Neuron (in vitro differentiated cells): Measurements from ENCODE around the gene SCAF1.

Experiments
- H2AFZ ChIP-seq: one replicate; pipeline ENCODE4 v1.6.1; 2013; ENCODE audit warnings: low read depth, mild to moderate bottlenecking, inconsistent platforms, low read length, moderate library complexity
- H3K27me3 ChIP-seq: one replicate; pipeline ENCODE4 v1.6.1; 2013; ENCODE audit warnings: low read length; ENCODE audit not compliant: insufficient read depth
- H3K36me3 ChIP-seq: one replicate; pipeline ENCODE4 v1.6.1; 2013; ENCODE audit warnings: low read length; ENCODE audit not compliant: insufficient read depth
- H3K4me1 ChIP-seq: one replicate; pipeline ENCODE4 v1.6.1; 2013; ENCODE audit warnings: low read length; ENCODE audit not compliant: insufficient read depth
- H3K4me3 ChIP-seq: 2 replicates; pipeline ENCODE4 v1.5.1; 2013; ENCODE audit warnings: mild to moderate bottlenecking, low read length, moderate library complexity
- H3K9me3 ChIP-seq: one replicate; pipeline ENCODE4 v1.6.1; 2013; ENCODE audit warnings: low read length

Gene SCAF1

DNA sequence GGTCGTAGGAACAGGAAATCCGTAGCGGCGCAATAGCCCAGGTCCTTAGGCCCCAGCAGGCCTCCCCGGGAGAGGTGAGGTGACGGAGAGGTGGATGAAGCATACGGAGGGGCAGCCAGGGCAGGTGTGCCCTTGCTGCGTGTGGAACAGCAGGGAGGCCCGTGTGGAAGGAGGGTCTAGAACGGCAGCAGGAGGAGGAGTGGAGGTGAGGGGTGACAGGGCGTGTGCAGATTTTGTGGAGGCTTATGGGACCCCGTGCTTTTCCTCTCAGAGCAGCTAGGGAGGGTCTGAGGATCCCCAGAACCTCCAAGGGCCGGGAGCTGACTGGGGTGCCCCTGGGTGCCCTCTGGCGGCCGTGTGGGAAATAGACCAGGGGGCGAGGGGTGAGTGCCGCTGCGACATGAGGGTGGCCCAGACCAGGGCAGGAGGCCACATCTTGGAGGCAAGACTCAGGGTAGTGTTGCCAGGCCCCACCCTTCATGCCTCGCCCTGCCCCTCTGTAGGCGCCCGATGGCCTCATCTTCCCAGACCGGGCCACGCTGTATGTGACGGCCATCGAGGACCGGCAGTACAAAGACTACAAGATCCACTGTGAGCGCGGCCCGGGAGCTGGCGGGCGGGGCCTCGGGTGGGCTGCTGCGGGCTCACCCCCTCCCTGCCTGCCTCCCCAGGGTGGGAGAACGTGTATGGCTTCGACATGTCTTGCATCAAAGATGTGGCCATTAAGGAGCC, 42.4 kb downstream of the SCAF1 start:
- H3K36me3 ChIP-seq = peaks cover 62% of the 10 kb centered on the region
- H3K4me1 ChIP-seq = peaks cover 20% of the 10 kb centered on the region
- H3K27me3 ChIP-seq = no peaks in the 10 kb centered on the region

DNA sequence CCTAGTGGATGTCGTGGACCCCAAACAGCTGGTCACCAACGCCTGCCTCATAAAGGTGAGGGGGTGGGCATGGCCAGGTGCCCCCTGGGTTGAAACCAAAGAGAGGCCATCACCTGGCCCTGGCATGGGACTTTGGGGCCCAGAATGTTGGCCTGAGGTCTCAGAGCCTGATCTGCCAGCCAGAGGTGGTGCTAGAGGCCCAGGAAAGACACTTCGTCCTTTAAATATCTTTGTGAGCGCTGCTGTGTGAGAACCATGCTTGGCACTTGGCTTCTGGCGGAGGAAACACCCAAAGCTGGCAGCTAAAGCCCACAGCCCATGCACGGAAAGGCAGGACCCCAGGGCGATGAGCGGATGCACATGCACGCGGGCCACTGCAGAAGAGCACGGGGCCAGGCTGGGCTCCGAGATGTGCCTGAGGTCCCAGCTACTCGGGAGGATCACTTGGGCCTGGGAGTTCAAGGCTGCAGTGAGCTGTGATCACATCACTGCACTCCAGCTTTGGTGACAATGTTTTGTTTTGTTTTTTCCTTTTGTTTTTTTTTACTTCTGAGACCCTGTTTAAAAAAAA, 43.1 kb downstream of the SCAF1 start:
- Histone ChIP-seq H3K36me3 (peaks cover 62% of the 10 kb centered on the region), H3K4me3 (no peak overlapping the region), H3K9me3 (no peaks in the 10 kb centered on the region), H2AFZ (no peak overlapping the region), H3K27me3 (no peaks in the 10 kb centered on the region), H3K4me1 (peaks cover 14% of the 10 kb centered on the region)

More for the DNA sequence above, 42.4 kb downstream of the SCAF1 start:
- Histone ChIP-seq H3K9me3 (no peaks in the 10 kb centered on the region), H3K4me3 (no peak overlapping the region), H2AFZ (no peak overlapping the region)

DNA sequence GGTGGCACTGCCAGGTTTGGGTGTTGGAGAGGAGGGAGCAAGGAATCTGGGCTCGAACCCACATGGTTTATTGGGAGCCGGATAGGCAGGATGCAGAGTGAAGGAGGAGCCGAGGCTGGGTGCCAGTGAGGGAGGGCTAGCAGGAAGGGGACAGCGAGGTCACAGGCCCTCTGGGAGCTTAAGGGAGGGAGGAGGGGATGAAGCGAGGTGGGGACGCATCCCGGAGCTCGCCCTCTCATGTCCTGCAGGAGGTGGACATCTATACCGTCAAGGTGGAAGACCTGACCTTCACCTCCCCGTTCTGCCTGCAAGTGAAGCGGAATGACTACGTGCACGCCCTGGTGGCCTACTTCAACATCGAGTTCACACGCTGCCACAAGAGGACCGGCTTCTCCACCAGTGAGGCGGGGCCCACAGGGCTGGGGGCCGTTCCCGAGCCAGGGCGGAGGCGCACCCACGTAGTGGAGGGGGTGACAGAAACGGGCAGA, 43.9 kb downstream of the SCAF1 start:
- H3K4me1 ChIP-seq = peaks cover 15% of the 10 kb centered on the region

DNA sequence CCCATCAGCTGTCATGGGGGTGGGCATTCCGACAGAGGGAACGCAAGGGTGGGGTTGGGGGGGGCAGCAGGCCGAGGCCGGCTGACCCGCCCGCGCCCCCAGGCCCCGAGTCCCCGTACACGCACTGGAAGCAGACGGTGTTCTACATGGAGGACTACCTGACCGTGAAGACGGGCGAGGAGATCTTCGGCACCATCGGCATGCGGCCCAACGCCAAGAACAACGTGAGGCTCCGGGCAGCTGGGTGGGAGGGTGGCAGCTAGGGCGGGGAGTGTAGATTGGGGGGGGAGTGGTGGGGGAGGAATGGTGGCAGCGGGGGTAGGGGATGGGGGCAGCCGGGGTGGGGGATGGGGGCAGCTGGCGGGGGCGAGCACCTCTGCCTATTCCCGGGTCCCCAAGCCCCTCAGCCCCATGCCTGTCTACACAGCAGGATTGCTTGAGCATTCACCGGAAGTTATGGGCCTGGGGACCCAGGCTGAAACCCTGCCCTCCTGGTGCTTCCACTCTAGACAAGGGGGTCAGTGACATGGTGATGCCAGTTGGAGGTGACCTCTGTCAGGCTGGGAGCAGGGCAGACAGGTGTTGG, 44.6 kb downstream of the SCAF1 start:
- Histone ChIP-seq H3K27me3 (no peaks in the 10 kb centered on the region), H3K9me3 (no peaks in the 10 kb centered on the region), H3K4me1 (peaks cover 11% of the 10 kb centered on the region), H2AFZ (no peak overlapping the region), H3K36me3 (peaks cover 56% of the 10 kb centered on the region), H3K4me3 (no peak overlapping the region)

More for the DNA sequence above, 43.9 kb downstream of the SCAF1 start:
- H2AFZ ChIP-seq = no peak overlapping the region
- H3K36me3 ChIP-seq = peaks cover 61% of the 10 kb centered on the region
- no peak overlapping the region for H3K4me3 ChIP-seq
- no peaks in the 10 kb centered on the region for H3K27me3 ChIP-seq
- no peaks in the 10 kb centered on the region for H3K9me3 ChIP-seq

DNA sequence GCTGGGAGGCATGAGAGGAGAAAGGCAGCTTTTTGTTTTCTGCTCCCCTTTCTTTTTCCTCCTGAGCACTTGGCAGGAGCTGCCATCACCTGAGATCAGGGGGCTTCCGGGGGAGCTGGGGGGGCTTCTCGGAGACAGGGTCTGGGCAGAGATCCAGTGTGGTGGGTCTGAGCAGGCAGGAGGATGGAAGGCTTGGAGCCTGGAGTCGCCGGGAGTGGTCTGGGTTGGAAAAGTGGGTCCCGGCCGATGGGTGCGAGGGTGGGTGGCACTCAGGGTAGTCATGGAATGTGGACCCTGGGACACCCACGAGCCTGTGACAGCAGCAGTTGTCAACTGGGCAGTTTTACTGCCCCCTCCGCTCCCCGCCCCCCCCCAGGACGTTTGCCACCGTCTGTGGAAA, 45.1 kb downstream of the SCAF1 start:
- H3K27me3 ChIP-seq = no peaks in the 10 kb centered on the region
- H3K36me3 ChIP-seq = peaks cover 50% of the 10 kb centered on the region
- H3K4me1 ChIP-seq = peaks cover 15% of the 10 kb centered on the region

DNA sequence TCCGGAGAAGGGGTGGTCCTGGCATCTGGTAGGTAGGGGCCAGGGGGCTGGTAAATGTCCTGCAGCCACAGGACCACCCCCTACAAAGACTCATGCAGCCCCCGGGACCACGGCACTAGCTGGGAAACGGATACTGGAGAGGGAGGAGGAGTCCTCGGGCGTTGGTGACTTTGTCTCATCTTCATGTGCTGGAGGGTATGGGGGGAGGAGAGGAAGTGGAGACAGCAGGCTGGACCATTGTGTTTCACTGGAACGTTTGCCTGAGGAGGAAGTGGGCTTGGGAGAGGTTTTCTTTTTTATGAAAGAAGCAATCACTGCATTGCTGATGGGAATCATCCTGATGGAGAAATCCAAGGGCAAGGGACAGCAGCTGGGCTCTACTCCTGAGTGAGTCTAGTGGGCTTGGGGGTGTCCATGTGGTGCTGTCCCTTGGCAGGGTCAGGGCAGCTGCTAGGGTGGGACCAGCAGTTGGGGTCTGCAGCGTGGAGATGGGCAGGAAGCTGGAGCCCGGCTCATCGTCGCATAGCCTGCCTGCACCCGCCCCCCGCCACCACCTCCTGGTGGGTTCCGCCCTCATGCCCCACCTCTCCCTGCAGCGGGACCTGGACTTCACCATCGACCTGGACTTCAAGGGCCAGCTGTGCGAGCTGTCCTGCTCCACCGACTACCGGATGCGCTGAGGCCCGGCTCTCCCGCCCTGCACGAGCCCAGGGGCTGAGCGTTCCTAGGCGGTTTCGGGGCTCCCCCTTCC, 45.7 kb downstream of the SCAF1 start:
- Histone ChIP-seq H3K36me3 (peaks cover 46% of the 10 kb centered on the region), H2AFZ (no peak overlapping the region), H3K27me3 (no peaks in the 10 kb centered on the region), H3K4me1 (peaks cover 19% of the 10 kb centered on the region), H3K4me3 (no peak overlapping the region), H3K9me3 (no peaks in the 10 kb centered on the region)

More for the DNA sequence above, 45.1 kb downstream of the SCAF1 start:
- no peak overlapping the region for H3K4me3 ChIP-seq
- H2AFZ ChIP-seq = no peak overlapping the region
- H3K9me3 ChIP-seq = no peaks in the 10 kb centered on the region

DNA sequence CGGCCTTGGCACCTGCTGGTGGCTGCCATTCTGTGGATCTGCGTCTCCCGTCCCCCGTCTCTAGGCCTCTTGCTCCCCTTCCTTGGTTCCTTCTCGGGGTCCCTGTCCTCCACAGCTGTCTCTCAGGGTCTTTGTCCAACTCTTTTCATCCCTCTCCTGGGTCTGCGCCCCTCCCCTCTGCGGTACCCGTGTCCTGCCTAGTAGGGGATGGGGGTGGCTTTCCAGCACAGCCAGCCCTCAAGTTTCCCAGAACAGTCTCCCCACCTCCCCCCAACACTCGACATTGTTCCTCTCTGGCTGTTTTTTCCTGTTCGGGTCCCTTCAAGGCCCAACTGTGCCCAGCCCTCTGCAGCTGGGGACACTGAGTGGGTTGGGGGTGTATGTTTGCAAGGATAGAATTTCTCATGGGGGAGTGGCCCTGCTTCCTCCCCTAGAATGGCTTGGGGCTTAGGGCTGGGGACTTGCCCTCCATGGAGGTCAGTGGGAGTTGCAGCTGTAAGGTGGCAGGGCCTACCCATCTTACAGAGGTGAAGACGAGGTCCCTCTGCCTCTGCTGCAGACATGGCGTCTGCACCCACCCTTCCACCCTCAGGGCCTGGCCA, 46.6 kb downstream of the SCAF1 start:
- no peaks in the 10 kb centered on the region for H3K27me3 ChIP-seq
- no peak overlapping the region for H3K4me3 ChIP-seq
- no peak overlapping the region for H2AFZ ChIP-seq
- H3K9me3 ChIP-seq = no peaks in the 10 kb centered on the region
- H3K4me1 ChIP-seq = peaks cover 19% of the 10 kb centered on the region
- peaks cover 46% of the 10 kb centered on the region for H3K36me3 ChIP-seq

DNA sequence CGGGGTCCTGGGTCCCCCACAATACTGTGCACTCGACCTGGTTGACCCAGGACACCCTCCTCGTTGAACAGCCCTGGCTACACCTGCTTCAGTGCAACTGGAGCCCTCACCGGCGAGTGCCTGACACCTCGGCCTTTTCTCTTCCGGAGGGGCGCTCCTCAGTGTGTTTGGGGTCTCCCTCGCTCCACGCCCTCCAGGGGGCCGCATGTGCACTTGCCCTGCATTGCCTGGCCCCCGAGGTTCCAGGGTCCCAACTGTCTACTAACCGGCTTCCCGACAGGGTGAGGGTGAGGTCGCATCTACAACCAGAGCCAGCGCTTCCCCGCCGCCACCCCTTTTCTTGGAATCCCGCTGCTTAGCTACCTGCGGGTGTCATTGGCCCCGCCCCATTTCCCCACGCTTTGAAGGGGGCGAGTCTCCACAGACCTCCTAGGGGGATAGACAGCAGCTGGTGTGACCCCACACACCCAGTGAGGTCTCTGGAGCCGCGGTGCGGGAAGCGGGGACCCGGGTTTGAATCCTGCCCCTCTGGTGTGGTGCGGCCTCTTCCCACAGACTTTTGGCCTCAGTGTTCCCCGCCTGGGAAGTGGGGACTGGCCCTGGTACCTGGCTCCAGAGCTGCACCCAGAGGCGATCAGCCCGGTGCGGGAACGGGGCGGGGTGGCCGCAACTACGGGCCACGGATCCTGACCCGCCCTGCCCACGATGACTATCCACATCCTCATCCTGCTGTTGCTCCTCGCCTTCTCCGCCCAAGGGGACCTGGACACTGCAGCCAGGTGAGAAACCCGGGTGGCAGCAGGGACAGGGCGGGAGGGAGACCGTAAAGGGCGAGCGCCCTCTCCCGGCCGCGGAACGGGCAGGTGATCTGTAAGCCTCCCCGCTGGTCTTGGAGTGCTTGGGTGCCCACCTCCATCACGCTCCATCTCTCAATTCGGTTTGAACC, 47.4 kb downstream of the SCAF1 start, which contains the start of gene ADM5:
Gene ADM5, plus strand, starts transcription at position 462 of the 946 bp plus-strand sequence. Its CDS starts 244 bp downstream, at position 706.
- H3K4me1 ChIP-seq = peaks cover 19% of the 10 kb centered on the region
- no peak within 1 kb of the TSS for H2AFZ ChIP-seq
- H3K36me3 ChIP-seq = peaks cover 38% of the 10 kb centered on the region
- H3K9me3 ChIP-seq = no peaks in the 10 kb centered on the region
- no peaks in the 10 kb centered on the region for H3K27me3 ChIP-seq
- H3K4me3 ChIP-seq = peak within 1 kb of the TSS; percentile 75

DNA sequence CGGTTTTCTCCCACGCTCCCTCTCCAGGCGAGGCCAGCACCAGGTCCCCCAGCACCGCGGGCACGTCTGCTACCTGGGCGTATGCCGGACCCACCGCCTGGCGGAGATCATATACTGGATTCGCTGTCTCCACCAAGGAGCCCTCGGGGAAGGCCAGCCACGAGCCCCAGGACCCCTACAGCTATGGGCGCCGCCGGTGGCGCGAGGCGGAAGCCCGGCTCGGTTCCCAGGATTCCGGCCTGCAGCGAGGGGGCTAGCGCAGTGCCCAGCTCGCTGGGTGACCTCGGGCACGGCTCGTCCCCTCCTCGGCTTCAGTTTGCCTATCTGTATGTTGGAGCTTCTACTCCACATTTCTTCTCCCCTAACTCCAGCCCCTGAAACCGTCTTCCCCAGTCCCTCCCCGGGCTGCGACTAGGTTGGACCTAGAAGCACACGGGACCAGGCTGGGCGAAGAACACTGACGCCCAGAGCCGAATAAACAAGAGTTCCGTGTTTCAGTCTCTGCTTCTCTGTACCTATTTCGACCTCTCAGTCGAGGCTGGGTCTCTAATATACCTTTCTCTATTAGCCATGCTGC, 48.2 kb downstream of the SCAF1 start:
- H3K4me3 ChIP-seq = peak overlapping the region; percentile 75
- H2AFZ ChIP-seq = no peak overlapping the region
- peaks cover 19% of the 10 kb centered on the region for H3K4me1 ChIP-seq
- H3K9me3 ChIP-seq = no peaks in the 10 kb centered on the region
- H3K27me3 ChIP-seq = no peaks in the 10 kb centered on the region
- peaks cover 30% of the 10 kb centered on the region for H3K36me3 ChIP-seq

DNA sequence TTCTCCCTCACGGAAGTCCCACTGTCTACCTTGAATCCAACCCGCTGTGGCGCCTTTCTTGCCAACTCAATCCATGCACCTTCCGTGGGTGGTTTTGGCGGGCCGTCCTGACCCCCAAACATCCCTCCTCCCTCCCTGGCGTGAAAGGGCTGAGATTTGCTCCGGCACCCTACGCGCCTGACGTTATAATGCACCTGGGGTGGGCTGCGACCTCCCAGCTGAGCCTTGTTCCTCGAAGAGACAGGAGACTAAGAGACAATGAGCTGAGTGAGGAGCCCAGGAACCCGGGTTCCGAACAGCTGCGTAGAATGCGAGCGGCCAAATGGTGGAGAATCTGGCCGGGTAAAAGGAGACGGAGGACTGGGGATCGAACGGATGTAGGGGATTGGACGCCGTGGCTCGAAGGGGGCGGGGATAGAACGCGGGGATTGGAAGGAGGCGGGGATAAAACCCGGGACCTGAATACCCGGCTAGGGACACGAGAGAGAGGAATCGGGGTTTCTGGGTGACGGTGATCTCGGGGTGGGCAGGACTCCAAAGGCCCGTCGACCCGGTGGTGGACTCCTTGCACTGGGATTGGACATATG, 48.7 kb downstream of the SCAF1 start, which contains the start of gene CPT1C:
Gene CPT1C, plus strand, starts transcription at position 461 of the 587 bp plus-strand sequence. CDS start 1,137 bp downstream, outside the sequence.
- peaks cover 19% of the 10 kb centered on the region for H3K4me1 ChIP-seq
- no peaks in the 10 kb centered on the region for H3K9me3 ChIP-seq
- peak within 1 kb of the TSS; percentile 75 for H3K4me3 ChIP-seq
- peak within 1 kb of the TSS; percentile 77 for H2AFZ ChIP-seq
- H3K36me3 ChIP-seq = peaks cover 25% of the 10 kb centered on the region
- H3K27me3 ChIP-seq = no peaks in the 10 kb centered on the region
